GM21786 (cell line): Measurements from ENCODE around the gene LRCH2.
"Not testable (repeated sequence)": the region's sequence is repeated elsewhere in the genome, so short reads cannot be mapped to it uniquely, and the experiment has no call there.

Source experiments
- ATAC-seq: cut with Tn5 transposase; IDR thresholded peaks from one replicate; pipeline ENCODE4 v1.9.1; 2021; ENCODE audit not compliant: unreplicated experiment

The LRCH2 gene

GRCh38 chrX:115214151-115214550 is 19.7 kb downstream of the LRCH2 start:
- ATAC-seq, result no peak

DNA sequence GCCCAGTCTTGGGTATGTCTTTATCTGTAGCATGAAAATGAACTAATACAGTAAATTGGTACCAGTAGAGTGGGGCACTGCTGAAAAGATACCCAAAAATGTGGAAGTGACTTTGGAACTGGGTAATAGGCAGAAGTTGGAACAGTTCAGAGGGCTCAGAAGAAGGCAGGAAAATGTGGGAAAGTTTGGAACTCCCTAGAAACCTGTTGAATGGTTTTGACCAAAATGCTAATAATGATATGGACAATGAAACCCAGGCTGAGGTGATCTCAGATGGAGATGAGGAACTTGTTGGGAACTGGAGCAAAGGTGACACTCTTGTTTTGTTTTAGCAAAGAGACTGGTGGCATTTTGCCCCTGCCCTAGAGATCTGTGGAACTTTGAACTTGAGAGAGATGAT is 24.3 kb downstream of the LRCH2 start:
- not testable (repeated sequence) for ATAC-seq

DNA sequence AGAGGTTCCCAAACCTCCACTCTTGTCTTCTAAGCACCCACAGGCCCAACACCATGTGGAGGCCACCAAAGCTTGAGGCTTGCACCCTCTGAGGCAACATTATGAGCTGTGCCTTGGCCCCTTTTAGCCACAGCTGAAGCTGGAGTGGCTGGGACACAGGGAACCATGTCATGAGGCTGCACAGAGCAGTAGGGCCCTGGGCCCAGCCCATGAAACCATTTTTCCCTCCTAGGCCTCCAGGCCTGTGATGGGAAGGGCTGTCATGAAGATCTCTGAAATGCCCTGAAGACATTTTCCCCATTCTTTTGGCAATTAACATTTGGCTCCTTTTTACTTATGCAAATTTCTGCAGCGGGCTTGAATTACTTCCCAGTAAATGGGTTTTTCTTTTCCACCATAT is 29.9 kb downstream of the LRCH2 start:
- ATAC-seq, result no peak

DNA sequence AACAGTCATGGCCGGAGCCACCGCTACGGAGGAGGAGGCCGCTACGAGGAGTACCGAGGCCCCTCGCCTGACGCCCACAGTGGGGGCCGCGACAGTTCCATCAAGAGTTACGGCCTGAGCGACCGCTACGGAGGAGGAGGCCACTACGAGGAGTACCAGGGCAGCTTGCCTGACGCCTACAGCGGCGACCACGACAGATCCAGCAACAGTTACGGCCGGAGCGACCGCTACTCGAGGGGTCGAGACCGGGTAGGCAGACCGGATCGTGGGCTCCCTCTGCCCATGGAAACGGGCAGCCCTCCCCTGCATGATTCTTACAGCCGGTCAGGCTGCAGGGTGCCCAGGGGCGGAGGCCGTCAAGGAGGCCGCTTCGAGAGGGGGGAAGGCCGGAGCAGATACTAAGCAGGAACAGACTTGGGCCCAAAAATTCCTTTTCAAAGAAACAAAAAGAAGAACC is 41.6 kb downstream of the LRCH2 start:
- no peak for ATAC-seq

DNA sequence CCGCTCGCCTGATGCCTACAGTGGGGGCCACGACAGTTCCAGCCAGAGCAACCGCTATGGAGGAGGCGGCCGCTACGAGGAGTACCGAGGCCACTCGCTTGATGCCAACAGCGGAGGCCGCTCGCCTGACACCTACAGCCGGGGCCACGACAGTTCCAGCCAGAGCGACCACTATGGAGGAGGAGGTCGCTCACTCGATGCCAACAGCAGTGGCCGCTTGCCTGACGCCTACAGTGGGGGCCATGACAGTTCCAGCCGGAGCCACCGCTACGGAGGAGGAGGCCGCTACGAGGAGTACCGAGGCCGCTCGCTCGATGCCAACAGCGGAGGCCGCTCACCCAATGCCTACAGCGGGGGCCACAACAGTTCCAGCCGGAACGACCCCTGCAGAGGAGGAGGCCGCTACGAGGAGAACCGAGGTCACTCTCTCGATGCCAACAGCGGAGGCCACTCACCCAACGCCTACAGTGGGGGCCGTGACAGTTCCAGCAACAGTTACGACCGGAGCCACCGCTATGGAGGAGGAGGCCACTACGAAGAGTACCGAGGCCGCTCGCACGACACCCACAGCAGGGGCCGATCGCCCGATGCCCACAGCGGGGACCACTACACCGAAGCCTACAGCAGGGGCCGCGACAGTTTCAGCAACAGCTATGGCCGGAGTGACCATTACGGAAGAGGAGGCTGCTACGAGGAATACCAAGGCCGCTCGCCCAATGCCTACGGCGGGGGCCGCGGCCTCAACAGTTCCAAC is 42.2 kb downstream of the LRCH2 start:
- ATAC-seq, result no peak

GRCh38 chrX:115190636-115191489 is 43.0 kb downstream of the LRCH2 start:
- ATAC-seq, result no peak

- no peak for ATAC-seq
Measured at GRCh38 chrX:115189646-115190635, 44.0 kb downstream of the LRCH2 start.

DNA sequence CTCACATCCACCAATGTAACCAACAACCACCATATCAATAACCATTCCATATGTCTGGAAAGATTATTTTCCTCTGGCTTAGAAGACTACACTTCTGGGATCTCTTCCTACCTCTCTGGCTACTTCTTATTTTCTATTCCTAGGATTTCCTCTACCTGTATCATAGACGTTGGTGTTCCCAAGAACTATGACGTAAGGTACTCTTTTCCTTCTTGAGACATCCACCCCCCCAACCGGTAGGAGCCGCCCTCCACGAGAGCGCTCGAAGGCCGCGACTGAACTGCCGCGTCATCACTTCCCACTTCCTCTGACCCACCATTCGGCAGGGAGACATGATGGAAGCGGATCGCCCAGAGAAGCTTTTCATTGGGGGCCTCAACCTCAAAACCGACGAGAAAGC is 44.8 kb downstream of the LRCH2 start, which contains the start of gene RBMXL3:
TSS of gene RBMXL3 (plus strand) at position 301 of the 400 bp plus-strand sequence. CDS start at position 333, 32 bp downstream.
- ATAC-seq, result no peak

- ATAC-seq, result no peak
Measured at GRCh38 chrX:115183980-115184379, 49.9 kb downstream of the LRCH2 start.

- no peak for ATAC-seq
Measured at GRCh38 chrX:115178473-115178872, 55.4 kb downstream of the LRCH2 start.

- no peak for ATAC-seq
Measured at GRCh38 chrX:115177932-115178331, 56.0 kb downstream of the LRCH2 start.

GRCh38 chrX:115174548-115174947 is 59.3 kb downstream of the LRCH2 start:
- no peak for ATAC-seq

- no peak for ATAC-seq
Measured at GRCh38 chrX:115173181-115173580, 60.7 kb downstream of the LRCH2 start.

GRCh38 chrX:115147220-115147619 is 86.7 kb downstream of the LRCH2 start:
- no peak for ATAC-seq

DNA sequence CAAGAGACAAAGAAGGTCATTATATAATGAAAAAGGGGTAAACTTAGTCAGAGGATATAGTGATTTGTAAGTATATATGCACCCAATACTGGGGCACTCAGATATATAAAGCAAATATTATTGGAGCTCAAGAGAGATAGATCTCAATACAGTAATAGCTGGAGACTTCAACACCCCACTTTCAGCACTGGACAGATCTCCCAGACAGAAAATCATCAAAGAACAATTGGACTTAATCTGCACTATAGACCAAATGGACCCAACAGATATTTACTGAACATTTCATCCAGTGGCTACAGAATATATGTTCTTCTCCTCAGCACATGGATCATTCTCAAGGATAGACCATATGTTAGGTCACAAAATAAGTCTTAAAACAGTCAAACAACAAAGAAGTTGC is 91.8 kb downstream of the LRCH2 start:
- ATAC-seq, result no peak

DNA sequence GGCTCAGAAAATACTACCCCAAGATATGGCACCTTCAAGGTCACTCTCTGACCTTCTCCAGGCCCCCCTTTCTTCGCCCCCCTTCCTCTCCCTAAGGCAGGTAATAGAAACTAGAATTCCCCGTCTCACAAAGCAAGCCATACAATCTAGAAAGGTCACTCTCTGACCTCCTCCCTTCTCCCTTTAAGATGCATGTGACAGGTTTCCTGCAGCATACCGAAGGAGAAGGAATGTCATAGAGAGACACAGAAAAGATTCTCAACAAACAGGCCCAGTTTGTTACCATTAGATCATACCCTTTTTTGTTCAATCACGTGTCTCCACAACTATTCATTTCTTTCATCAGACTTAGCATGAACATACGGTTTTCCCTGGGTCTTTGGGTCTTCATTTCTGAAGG is 95.9 kb downstream of the LRCH2 start:
- no peak for ATAC-seq

- ATAC-seq, result no peak
Measured at GRCh38 chrX:115134382-115134781, 99.5 kb downstream of the LRCH2 start.

GRCh38 chrX:115112411-115112810 is 121.5 kb downstream of the LRCH2 start:
- ATAC-seq, result no peak

DNA sequence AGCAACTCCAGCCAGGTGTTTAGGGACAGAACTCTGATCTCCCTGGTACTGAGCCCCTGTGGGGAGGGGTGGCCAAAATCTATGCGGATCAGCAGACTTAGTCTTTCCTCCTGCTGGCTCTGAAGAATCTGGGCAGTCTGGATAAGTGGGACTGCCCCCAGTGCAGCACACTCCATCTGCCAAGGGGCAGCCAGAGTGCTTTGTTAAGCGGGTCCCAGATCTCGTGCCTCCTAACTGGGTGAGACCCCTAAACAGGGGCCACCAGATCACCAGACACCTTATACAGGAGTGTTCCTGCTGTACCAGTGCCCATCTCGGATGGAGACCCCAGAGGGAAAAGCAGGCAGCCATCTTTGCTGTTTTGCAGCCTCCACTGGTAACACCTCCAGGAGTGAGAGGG is 135.0 kb downstream of the LRCH2 start:
- ATAC-seq, result no peak

GRCh38 chrX:115093191-115093590 is 140.7 kb downstream of the LRCH2 start:
- ATAC-seq, result no peak

DNA sequence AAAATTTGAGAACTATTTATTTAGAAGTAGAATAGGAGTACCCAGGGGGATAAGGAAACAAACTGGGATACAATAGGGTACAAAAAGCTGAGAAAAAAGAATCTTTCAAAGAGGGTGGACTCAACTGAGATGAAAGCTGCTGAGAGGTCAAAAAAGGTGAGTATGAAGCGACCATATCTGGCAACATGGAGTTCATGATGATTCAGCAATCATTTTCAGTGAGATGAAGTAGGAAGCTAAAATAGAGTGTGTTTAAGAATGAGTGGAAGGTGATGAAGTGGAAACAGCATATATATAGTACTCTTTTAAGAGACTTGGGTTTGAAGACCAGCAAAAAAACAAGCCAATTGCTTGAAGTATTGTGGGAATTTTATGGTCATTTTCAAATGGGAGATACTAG is 144.5 kb downstream of the LRCH2 start:
- no peak for ATAC-seq
